H1 (cell line): ENCODE measurements around the gene FKBP1B. TPM values are rescaled to one million over a fixed set of nuclear protein-coding genes. Genes with fewer than 3 reads are reported as not detected.

ENCODE experiments used
- polyA plus RNA-seq, 7 experiments: library from polyadenylated mRNA; depleted of rRNA in 3 of 7; stranded (reverse) in 5 of 7; unstranded in 2 of 7; fragments of >200 nt in 5 of 7; fragments of 200-250 nt in 2 of 7; gene quantifications; 1 replicate in 5 of 7; 2 replicates in 1 of 7; 4 replicates in 1 of 7; pipeline versions ENCODE4 v1.2.1 to v1.2.3, GENCODE V29; 2011 to 2013; ENCODE audit warnings: missing spikeins in 2 of 7, mixed read lengths in 2 of 7
- total RNA-seq: library from RNA; stranded (reverse); fragmentation: NEBNext Ultra II Directional; extraction: Animal tissue kit (Norgen Biotek cat#: 25700); gene quantifications from 2 replicates; pipeline ENCODE4 v1.2.1, GENCODE V29; 2021
- TF ChIP-seq, protein P1 (sequence below): fragments of 300-600 bp; sonication (generic); IDR thresholded peaks from 2 replicates; pipeline ENCODE4 v1.7.1; 2012; ENCODE audit warnings: low read length, moderate library complexity, mild to moderate bottlenecking, inconsistent platforms; ENCODE audit not compliant: insufficient replicate concordance
- TF ChIP-seq, protein P2 (sequence below), 3 experiments: IDR thresholded peaks; 1 replicate in 2 of 3; 2 replicates in 1 of 3; pipeline versions ENCODE4 v1.5.1 to v1.6.1; 2011; ENCODE audit warnings: low read length in 3 of 3, mild to moderate bottlenecking in 3 of 3, inconsistent platforms in 2 of 3, low read depth in 1 of 3, moderate library complexity in 1 of 3; ENCODE audit not compliant: insufficient read depth in 1 of 3; ENCODE audit errors: control extremely low read depth in 1 of 3

Gene FKBP1B
- total and polyA plus RNA-seq, 2 of the 8 experiments (the other 6 are each of a cell fraction or from before 2014, with no cell fraction given), result 50.8 to 151 TPM

GRCh38 chr2:24045511-24046508 is 3.7 kb upstream of the FKBP1B start (continued):
- TF ChIP-seq, protein P1, sequence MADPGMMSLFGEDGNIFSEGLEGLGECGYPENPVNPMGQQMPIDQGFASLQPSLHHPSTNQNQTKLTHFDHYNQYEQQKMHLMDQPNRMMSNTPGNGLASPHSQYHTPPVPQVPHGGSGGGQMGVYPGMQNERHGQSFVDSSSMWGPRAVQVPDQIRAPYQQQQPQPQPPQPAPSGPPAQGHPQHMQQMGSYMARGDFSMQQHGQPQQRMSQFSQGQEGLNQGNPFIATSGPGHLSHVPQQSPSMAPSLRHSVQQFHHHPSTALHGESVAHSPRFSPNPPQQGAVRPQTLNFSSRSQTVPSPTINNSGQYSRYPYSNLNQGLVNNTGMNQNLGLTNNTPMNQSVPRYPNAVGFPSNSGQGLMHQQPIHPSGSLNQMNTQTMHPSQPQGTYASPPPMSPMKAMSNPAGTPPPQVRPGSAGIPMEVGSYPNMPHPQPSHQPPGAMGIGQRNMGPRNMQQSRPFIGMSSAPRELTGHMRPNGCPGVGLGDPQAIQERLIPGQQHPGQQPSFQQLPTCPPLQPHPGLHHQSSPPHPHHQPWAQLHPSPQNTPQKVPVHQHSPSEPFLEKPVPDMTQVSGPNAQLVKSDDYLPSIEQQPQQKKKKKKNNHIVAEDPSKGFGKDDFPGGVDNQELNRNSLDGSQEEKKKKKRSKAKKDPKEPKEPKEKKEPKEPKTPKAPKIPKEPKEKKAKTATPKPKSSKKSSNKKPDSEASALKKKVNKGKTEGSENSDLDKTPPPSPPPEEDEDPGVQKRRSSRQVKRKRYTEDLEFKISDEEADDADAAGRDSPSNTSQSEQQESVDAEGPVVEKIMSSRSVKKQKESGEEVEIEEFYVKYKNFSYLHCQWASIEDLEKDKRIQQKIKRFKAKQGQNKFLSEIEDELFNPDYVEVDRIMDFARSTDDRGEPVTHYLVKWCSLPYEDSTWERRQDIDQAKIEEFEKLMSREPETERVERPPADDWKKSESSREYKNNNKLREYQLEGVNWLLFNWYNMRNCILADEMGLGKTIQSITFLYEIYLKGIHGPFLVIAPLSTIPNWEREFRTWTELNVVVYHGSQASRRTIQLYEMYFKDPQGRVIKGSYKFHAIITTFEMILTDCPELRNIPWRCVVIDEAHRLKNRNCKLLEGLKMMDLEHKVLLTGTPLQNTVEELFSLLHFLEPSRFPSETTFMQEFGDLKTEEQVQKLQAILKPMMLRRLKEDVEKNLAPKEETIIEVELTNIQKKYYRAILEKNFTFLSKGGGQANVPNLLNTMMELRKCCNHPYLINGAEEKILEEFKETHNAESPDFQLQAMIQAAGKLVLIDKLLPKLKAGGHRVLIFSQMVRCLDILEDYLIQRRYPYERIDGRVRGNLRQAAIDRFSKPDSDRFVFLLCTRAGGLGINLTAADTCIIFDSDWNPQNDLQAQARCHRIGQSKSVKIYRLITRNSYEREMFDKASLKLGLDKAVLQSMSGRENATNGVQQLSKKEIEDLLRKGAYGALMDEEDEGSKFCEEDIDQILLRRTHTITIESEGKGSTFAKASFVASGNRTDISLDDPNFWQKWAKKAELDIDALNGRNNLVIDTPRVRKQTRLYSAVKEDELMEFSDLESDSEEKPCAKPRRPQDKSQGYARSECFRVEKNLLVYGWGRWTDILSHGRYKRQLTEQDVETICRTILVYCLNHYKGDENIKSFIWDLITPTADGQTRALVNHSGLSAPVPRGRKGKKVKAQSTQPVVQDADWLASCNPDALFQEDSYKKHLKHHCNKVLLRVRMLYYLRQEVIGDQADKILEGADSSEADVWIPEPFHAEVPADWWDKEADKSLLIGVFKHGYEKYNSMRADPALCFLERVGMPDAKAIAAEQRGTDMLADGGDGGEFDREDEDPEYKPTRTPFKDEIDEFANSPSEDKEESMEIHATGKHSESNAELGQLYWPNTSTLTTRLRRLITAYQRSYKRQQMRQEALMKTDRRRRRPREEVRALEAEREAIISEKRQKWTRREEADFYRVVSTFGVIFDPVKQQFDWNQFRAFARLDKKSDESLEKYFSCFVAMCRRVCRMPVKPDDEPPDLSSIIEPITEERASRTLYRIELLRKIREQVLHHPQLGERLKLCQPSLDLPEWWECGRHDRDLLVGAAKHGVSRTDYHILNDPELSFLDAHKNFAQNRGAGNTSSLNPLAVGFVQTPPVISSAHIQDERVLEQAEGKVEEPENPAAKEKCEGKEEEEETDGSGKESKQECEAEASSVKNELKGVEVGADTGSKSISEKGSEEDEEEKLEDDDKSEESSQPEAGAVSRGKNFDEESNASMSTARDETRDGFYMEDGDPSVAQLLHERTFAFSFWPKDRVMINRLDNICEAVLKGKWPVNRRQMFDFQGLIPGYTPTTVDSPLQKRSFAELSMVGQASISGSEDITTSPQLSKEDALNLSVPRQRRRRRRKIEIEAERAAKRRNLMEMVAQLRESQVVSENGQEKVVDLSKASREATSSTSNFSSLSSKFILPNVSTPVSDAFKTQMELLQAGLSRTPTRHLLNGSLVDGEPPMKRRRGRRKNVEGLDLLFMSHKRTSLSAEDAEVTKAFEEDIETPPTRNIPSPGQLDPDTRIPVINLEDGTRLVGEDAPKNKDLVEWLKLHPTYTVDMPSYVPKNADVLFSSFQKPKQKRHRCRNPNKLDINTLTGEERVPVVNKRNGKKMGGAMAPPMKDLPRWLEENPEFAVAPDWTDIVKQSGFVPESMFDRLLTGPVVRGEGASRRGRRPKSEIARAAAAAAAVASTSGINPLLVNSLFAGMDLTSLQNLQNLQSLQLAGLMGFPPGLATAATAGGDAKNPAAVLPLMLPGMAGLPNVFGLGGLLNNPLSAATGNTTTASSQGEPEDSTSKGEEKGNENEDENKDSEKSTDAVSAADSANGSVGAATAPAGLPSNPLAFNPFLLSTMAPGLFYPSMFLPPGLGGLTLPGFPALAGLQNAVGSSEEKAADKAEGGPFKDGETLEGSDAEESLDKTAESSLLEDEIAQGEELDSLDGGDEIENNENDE, result no peak
- TF ChIP-seq, protein P2, sequence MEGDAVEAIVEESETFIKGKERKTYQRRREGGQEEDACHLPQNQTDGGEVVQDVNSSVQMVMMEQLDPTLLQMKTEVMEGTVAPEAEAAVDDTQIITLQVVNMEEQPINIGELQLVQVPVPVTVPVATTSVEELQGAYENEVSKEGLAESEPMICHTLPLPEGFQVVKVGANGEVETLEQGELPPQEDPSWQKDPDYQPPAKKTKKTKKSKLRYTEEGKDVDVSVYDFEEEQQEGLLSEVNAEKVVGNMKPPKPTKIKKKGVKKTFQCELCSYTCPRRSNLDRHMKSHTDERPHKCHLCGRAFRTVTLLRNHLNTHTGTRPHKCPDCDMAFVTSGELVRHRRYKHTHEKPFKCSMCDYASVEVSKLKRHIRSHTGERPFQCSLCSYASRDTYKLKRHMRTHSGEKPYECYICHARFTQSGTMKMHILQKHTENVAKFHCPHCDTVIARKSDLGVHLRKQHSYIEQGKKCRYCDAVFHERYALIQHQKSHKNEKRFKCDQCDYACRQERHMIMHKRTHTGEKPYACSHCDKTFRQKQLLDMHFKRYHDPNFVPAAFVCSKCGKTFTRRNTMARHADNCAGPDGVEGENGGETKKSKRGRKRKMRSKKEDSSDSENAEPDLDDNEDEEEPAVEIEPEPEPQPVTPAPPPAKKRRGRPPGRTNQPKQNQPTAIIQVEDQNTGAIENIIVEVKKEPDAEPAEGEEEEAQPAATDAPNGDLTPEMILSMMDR (IDR thresholded peaks at IDR 0.05; ENCODE audit: control extremely low read depth in 1 of 3, insufficient read depth in 1 of 3, low read depth in 1 of 3, low read length in 3 of 3), result no peak
